ENCODE measurements around the gene ANAPC13.

ANAPC13 gene

GRCh38 chr3:134466331-134466730, 19.5 kb downstream of the ANAPC13 start:
- TF ChIP-seq CTCF (IDR thresholded peaks at IDR 0.05; ENCODE audit: low read depth, low read length): no peak
- no peak for TF ChIP-seq POLR2A (IDR thresholded peaks at IDR 0.05; ENCODE audit: extremely low read depth, insufficient read length)
- no peak for TF ChIP-seq MYC (IDR thresholded peaks at IDR 0.05; ENCODE audit: low read depth, low read length)
- no peak for TF ChIP-seq MAX (IDR thresholded peaks at IDR 0.05; ENCODE audit: low read depth, low read length)
- no peak overlapping the region for H3K4me3 ChIP-seq (ENCODE audit: low read depth, low read length)
- no peak for DNase-seq (ENCODE audit: low read depth)

GRCh38 chr3:134464689-134465365, 21.0 kb downstream of the ANAPC13 start:
- DNase-seq (ENCODE audit: low read depth): no peak
- H3K4me3 ChIP-seq (ENCODE audit: low read depth, low read length): no peak overlapping the region
- TF ChIP-seq MYC (IDR thresholded peaks at IDR 0.05; ENCODE audit: low read depth, low read length): no peak
- no peak for TF ChIP-seq POLR2A (IDR thresholded peaks at IDR 0.05; ENCODE audit: extremely low read depth, insufficient read length)
- no peak for TF ChIP-seq CTCF (IDR thresholded peaks at IDR 0.05; ENCODE audit: low read depth, low read length)
- TF ChIP-seq MAX (IDR thresholded peaks at IDR 0.05; ENCODE audit: low read depth, low read length): no peak

- H3K4me3 ChIP-seq (ENCODE audit: low read depth, low read length): no peak overlapping the region
- no peak for DNase-seq (ENCODE audit: low read depth)
- no peak for TF ChIP-seq POLR2A (IDR thresholded peaks at IDR 0.05; ENCODE audit: extremely low read depth, insufficient read length)
- no peak for TF ChIP-seq MYC (IDR thresholded peaks at IDR 0.05; ENCODE audit: low read depth, low read length)
- TF ChIP-seq MAX (IDR thresholded peaks at IDR 0.05; ENCODE audit: low read depth, low read length): no peak
- TF ChIP-seq CTCF (IDR thresholded peaks at IDR 0.05; ENCODE audit: low read depth, low read length): no peak
Observed at GRCh38 chr3:134464064-134464688, 21.6 kb downstream of the ANAPC13 start.

GRCh38 chr3:134463676-134464063, 22.1 kb downstream of the ANAPC13 start:
- H3K4me3 ChIP-seq (ENCODE audit: low read depth, low read length): no peak overlapping the region
- TF ChIP-seq MAX (IDR thresholded peaks at IDR 0.05; ENCODE audit: low read depth, low read length) (no peak), MYC (IDR thresholded peaks at IDR 0.05; ENCODE audit: low read depth, low read length) (no peak), CTCF (IDR thresholded peaks at IDR 0.05; ENCODE audit: low read depth, low read length) (no peak), POLR2A (IDR thresholded peaks at IDR 0.05; ENCODE audit: extremely low read depth, insufficient read length) (no peak)
- DNase-seq (ENCODE audit: low read depth): no peak

GRCh38 chr3:134462331-134462941, 23.3 kb downstream of the ANAPC13 start:
- DNase-seq (ENCODE audit: low read depth): no peak
- TF ChIP-seq CTCF (IDR thresholded peaks at IDR 0.05; ENCODE audit: low read depth, low read length) (no peak), POLR2A (IDR thresholded peaks at IDR 0.05; ENCODE audit: extremely low read depth, insufficient read length) (no peak)

More at GRCh38 chr3:134462331-134462941, 23.3 kb downstream of the ANAPC13 start:
- H3K4me3 ChIP-seq (ENCODE audit: low read depth, low read length): no peak overlapping the region

Data from NB4 (cell line).